HFFc6 (cell line): ENCODE data around the gene VAMP4. TPM values are rescaled to one million over a fixed set of nuclear protein-coding genes. Genes with fewer than 3 reads are reported as not detected.
A peak's percentile ranks its signal among the peaks of the same experiment; 100 is the strongest.

ENCODE experiments used
- DNase-seq: peaks from one replicate; pipeline ENCODE4 v3.0.0-alpha.2; 2018
- H3K27ac Mint-ChIP-seq: 2 replicates; pipeline ENCODE4 v1.8.0; 2020; ENCODE audit warnings: mild to moderate bottlenecking, mixed read lengths
- H3K27me3 Mint-ChIP-seq: 2 replicates; pipeline ENCODE4 v1.8.0; 2021; ENCODE audit warnings: mild to moderate bottlenecking, moderate library complexity, mixed read lengths; ENCODE audit not compliant: insufficient read depth
- H3K36me3 Mint-ChIP-seq: 2 replicates; pipeline ENCODE4 v1.8.0; 2021; ENCODE audit warnings: low read depth, mixed read lengths
- H3K4me1 Mint-ChIP-seq: 2 replicates; pipeline ENCODE4 v1.8.0; 2020; ENCODE audit warnings: low read depth, mixed read lengths
- H3K4me3 Mint-ChIP-seq: 2 replicates; pipeline ENCODE4 v1.8.0; 2020; ENCODE audit warnings: mild to moderate bottlenecking, moderate library complexity, mixed read lengths
- H3K9me3 Mint-ChIP-seq: 2 replicates; pipeline ENCODE4 v1.8.0; 2020; ENCODE audit warnings: mild to moderate bottlenecking, mixed read lengths
- CTCF ChIP-seq: fragments of 200-600 bp; sonication (generic); IDR thresholded peaks from 2 replicates; pipeline ENCODE4 v1.5.0; 2021; ENCODE audit warnings: antibody characterized with exemption, mild to moderate bottlenecking
- total RNA-seq, 6 experiments: library from RNA; stranded (reverse); fragmentation: NEBNext Ultra II Directional; extraction: Animal tissue kit (Norgen Biotek cat#: 25700); gene quantifications; 2 replicates in 1 of 6; 3 replicates in 5 of 6; pipeline ENCODE4 v1.2.3, GENCODE V29; 2021

Gene VAMP4
- total RNA-seq, 6 experiments from 2014 or later = 12.8 to 14.7 (median 13.4) TPM

- H3K4me3 Mint-ChIP-seq = no peak overlapping the region
- H3K36me3 Mint-ChIP-seq = peaks cover 48% of the 10 kb centered on the region
- H3K27me3 Mint-ChIP-seq = peaks cover 8% of the 10 kb centered on the region
- no peaks in the 10 kb centered on the region for H3K9me3 Mint-ChIP-seq
- H3K4me1 Mint-ChIP-seq = peaks cover 53% of the 10 kb centered on the region
- no peak for TF ChIP-seq CTCF
- no peak overlapping the region; the same call in 1 of the 2 replicates for H3K27ac Mint-ChIP-seq
- no peak for DNase-seq
Observed at GRCh38 chr1:171785766-171786165, 43.9 kb upstream of the VAMP4 start.

GRCh38 chr1:171784784-171785183 is 42.9 kb upstream of the VAMP4 start:
- H3K36me3 Mint-ChIP-seq = peaks cover 42% of the 10 kb centered on the region
- no peaks in the 10 kb centered on the region for H3K9me3 Mint-ChIP-seq

GRCh38 chr1:171783816-171784530 is 42.1 kb upstream of the VAMP4 start:
- H3K9me3 Mint-ChIP-seq = no peaks in the 10 kb centered on the region
- TF ChIP-seq CTCF = no peak
- peaks cover 35% of the 10 kb centered on the region for H3K36me3 Mint-ChIP-seq
- H3K27me3 Mint-ChIP-seq = peaks cover 8% of the 10 kb centered on the region
- DNase-seq = no peak
- H3K27ac Mint-ChIP-seq = no peak overlapping the region
- H3K4me1 Mint-ChIP-seq = peaks cover 56% of the 10 kb centered on the region
- H3K4me3 Mint-ChIP-seq = peak overlapping the region; percentile 51

More at GRCh38 chr1:171784784-171785183, 42.9 kb upstream of the VAMP4 start:
- Mint-ChIP-seq H3K4me1 (peaks cover 61% of the 10 kb centered on the region), H3K27ac (no peak overlapping the region), H3K4me3 (no peak overlapping the region), H3K27me3 (peaks cover 8% of the 10 kb centered on the region)
- TF ChIP-seq CTCF = no peak
- no peak for DNase-seq

GRCh38 chr1:171781176-171781875 is 39.5 kb upstream of the VAMP4 start, which contains the start of gene METTL13:
METTL13 (plus strand) TSS chr1:171781660; CDS start chr1:171781968, 308 bp downstream.
- Mint-ChIP-seq H3K9me3 (no peaks in the 10 kb centered on the region), H3K36me3 (peaks cover 12% of the 10 kb centered on the region; the same call in 1 of the 2 replicates), H3K4me3 (peak within 1 kb of the TSS; percentile 98), H3K4me1 (peaks cover 51% of the 10 kb centered on the region), H3K27me3 (peaks cover 8% of the 10 kb centered on the region), H3K27ac (peak within 1 kb of the TSS; percentile 96)
- no peak for TF ChIP-seq CTCF
- DNase-seq = peak; percentile 99

GRCh38 chr1:171780583-171781175 is 38.8 kb upstream of the VAMP4 start:
- DNase-seq = no peak
- Mint-ChIP-seq H3K27ac (peak overlapping the region; percentile 96), H3K9me3 (no peaks in the 10 kb centered on the region), H3K36me3 (peaks cover 9% of the 10 kb centered on the region; the same call in 1 of the 2 replicates), H3K27me3 (peaks cover 8% of the 10 kb centered on the region), H3K4me1 (peaks cover 51% of the 10 kb centered on the region), H3K4me3 (peak overlapping the region; percentile 98)
- TF ChIP-seq CTCF = no peak; the same call in 1 of the 2 replicates
